Activated B cell treated with CpG ODN at 0.5 μM for 24 hours (primary cell): ENCODE results near the gene SHLD1. TPM values are rescaled to one million over a fixed set of nuclear protein-coding genes. Genes with fewer than 3 reads are reported as not detected.
A peak's percentile ranks its signal among the peaks of the same experiment; 100 is the strongest.

Experiments used
- ATAC-seq: fragments of 200-7000 bp; cut with Tn5 transposase; one replicate; pipeline ENCODE4 v1.10.0; 2021; ENCODE audit warnings: low read depth, mild to moderate bottlenecking, moderate library complexity
- CTCF ChIA-PET: fragments of 350-600 bp; sonication (Branson Sonifier 250); formaldehyde crosslinking; loops from one replicate; lab custom pipeline; 2021; ENCODE audit warnings: antibody characterized with exemption; lab: Charles Lee
- POLR2A ChIA-PET: fragments of 350-600 bp; sonication (Branson Sonifier 250); formaldehyde crosslinking; loops from one replicate; lab custom pipeline; 2021; ENCODE audit warnings: antibody characterized with exemption; lab: Charles Lee
- DNase-seq: peaks from one replicate; pipeline ENCODE4 v3.0.0; 2022
- H3K27ac Mint-ChIP-seq: one replicate; pipeline ENCODE4 v1.8.0; 2020; ENCODE audit warnings: mixed read lengths
- H3K27me3 Mint-ChIP-seq: one replicate; pipeline ENCODE4 v1.8.0; 2021; ENCODE audit warnings: mixed read lengths
- H3K36me3 Mint-ChIP-seq: one replicate; pipeline ENCODE4 v1.8.0; 2021; ENCODE audit warnings: low read depth, mixed read lengths
- H3K4me1 Mint-ChIP-seq: one replicate; pipeline ENCODE4 v1.8.0; 2021; ENCODE audit warnings: mixed read lengths
- H3K4me3 Mint-ChIP-seq: one replicate; pipeline ENCODE4 v1.8.0; 2020; ENCODE audit warnings: mild to moderate bottlenecking, mixed read lengths
- H3K9me3 Mint-ChIP-seq: one replicate; pipeline ENCODE4 v1.8.0; 2020; ENCODE audit warnings: mixed read lengths
- intact Hi-C: fragments of 100-400 bp; cut with micrococcal nuclease; formaldehyde crosslinking; loops from one replicate; pipeline ENCODE4 v1.15.1; 2024
- total RNA-seq: library from RNA; stranded (reverse); gene quantifications from 2 replicates; pipeline ENCODE4 v1.2.3, GENCODE V29; 2022
- TF ChIP-seq, protein P1 (sequence below): fragments of 200-600 bp; IDR thresholded peaks from one replicate; pipeline ENCODE4 v1.8.0; 2022; ENCODE audit warnings: antibody characterized with exemption, mild to moderate bottlenecking

SHLD1 gene
- total RNA-seq, 1 donor from 2014 or later: 15.0 TPM

DNA sequence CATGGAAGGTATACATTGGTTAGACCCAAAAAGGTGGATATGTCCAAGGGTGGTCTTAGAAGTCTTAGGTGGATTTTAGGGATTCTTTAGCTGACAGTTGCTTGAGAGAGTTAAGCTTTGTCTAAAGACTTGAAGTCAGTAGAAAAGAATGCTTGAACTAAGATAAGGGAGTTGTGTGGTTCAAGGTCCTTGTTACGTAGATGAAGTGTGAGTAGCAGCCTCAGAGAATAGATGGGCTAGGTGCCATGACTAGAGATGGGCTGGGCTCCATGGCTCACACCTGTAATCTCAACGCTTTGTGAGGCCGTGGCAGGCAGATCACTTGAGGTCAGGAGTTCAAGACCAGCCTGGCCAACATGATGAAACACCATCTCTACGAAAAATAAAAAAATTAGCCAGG lies 1.7 kb downstream of the SHLD1 start:
- H3K36me3 Mint-ChIP-seq: peaks cover 21% of the 10 kb centered on the region
- POLR2A ChIA-PET: no interaction called here
- intact Hi-C loops: loop anchor here (2.0 kb wide), 2 partner anchors 77 to 93 kb away; no protein-coding TSS in a partner anchor
- H3K9me3 Mint-ChIP-seq: peaks cover 2% of the 10 kb centered on the region
- CTCF ChIA-PET: interaction anchor here (2.5 kb wide), 1 partner anchor 36 kb away, joined by 8 read pairs; no protein-coding TSS in a partner anchor
- H3K27ac Mint-ChIP-seq: no peak overlapping the region
- peak overlapping the region; percentile 99 for H3K4me3 Mint-ChIP-seq
- DNase-seq (no peak), ATAC-seq (no peak)
- H3K27me3 Mint-ChIP-seq: no peaks in the 10 kb centered on the region
- H3K4me1 Mint-ChIP-seq: peaks cover 22% of the 10 kb centered on the region
- TF ChIP-seq, protein P1, sequence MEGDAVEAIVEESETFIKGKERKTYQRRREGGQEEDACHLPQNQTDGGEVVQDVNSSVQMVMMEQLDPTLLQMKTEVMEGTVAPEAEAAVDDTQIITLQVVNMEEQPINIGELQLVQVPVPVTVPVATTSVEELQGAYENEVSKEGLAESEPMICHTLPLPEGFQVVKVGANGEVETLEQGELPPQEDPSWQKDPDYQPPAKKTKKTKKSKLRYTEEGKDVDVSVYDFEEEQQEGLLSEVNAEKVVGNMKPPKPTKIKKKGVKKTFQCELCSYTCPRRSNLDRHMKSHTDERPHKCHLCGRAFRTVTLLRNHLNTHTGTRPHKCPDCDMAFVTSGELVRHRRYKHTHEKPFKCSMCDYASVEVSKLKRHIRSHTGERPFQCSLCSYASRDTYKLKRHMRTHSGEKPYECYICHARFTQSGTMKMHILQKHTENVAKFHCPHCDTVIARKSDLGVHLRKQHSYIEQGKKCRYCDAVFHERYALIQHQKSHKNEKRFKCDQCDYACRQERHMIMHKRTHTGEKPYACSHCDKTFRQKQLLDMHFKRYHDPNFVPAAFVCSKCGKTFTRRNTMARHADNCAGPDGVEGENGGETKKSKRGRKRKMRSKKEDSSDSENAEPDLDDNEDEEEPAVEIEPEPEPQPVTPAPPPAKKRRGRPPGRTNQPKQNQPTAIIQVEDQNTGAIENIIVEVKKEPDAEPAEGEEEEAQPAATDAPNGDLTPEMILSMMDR: no peak

DNA sequence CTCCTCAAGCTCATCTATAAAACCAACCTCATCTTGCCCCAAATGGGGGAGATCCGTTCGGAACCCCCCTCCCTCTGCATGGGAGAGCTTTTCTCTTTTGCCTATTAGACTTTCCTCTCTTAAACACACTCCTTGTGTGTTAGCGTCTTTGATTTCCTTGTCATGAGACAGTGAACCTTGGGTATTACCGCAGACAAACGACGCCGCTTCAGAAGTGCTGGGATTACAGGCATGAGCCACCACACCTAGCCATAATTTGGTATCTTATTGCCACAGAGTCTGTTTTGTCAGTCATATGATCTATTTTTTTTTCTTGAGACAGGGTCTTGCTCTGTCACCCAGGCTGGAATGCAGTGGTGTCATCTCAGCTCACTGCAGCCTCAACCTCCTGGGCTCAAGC lies 3.6 kb downstream of the SHLD1 start:
- Mint-ChIP-seq H3K9me3 (peaks cover 2% of the 10 kb centered on the region), H3K4me1 (peaks cover 28% of the 10 kb centered on the region), H3K4me3 (no peak overlapping the region), H3K27me3 (no peaks in the 10 kb centered on the region), H3K36me3 (peaks cover 29% of the 10 kb centered on the region), H3K27ac (no peak overlapping the region)
- ChIA-PET POLR2A (interaction anchor here (0.6 kb wide), 1 partner anchor 101 kb away, joined by 13 read pairs; no protein-coding TSS in a partner anchor), CTCF (no interaction called here)
- no peak for DNase-seq
- ATAC-seq: no peak
- intact Hi-C loops: no loop called here
- TF ChIP-seq, protein P1: no peak

DNA sequence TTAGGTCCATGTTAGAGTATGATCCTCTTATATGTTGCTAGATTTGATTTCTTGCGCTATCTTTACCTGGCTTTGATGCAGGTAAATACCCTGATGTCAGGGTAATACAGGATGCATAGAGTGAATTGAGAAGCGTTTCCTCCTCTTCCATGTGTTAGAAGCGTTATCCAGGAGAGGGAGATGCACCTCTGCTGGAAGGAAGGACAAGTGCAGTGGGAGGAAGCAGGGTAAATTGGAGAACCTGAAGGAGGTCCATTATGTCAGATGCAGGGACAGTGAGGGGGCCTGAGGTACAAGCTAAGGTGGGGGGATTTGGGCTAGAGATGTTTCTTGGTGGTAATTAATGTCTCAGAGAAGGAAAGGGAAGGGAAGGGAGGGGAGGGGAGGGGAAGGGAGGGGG lies 7.7 kb downstream of the SHLD1 start:
- Mint-ChIP-seq H3K9me3 (no peaks in the 10 kb centered on the region), H3K27me3 (no peaks in the 10 kb centered on the region), H3K36me3 (peaks cover 46% of the 10 kb centered on the region), H3K4me3 (no peak overlapping the region), H3K27ac (no peak overlapping the region), H3K4me1 (peaks cover 31% of the 10 kb centered on the region)
- ChIA-PET CTCF (no interaction called here), POLR2A (interaction anchor here (0.6 to 0.7 kb wide), 2 partner anchors 8 to 112 kb away, joined by 3 to 8 read pairs; no protein-coding TSS in a partner anchor)
- no peak for DNase-seq
- TF ChIP-seq, protein P1: no peak
- intact Hi-C loops: no loop called here
- no peak for ATAC-seq

DNA sequence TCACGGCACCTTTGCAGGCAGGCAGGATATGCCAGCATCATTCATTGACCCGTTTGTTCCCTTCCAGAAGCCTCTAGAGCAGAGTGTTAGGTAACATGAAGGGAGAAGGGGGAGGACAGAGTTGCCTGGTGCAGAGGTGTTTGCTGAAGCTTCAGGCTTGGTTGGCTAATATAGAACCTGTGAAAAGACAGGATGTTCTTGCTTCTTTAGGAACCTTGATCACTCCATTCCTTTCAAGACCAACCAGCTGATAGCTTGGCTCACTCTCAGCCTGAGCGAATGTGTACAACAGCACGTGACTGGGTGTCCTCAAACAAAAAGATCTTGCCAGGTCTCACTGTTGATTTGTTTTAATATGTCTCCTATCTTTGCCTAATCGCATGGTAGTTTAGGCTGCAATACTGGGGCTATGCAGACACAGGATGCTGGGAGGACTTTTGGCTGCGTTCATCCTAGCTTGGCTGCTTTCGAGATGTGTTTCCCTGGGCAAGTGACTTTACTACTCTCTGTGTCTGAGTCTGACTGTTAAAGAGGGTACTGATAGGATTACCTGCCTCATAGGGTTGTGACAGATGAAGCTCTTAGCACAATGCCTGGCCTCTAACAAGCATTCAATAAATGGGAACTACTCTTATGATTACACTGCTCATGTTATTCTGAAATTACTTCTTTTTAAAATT lies 16.0 kb downstream of the SHLD1 start:
- no peak for ATAC-seq
- Mint-ChIP-seq H3K27me3 (no peaks in the 10 kb centered on the region), H3K4me1 (peaks cover 69% of the 10 kb centered on the region), H3K36me3 (peaks cover 25% of the 10 kb centered on the region), H3K27ac (no peak overlapping the region), H3K9me3 (no peaks in the 10 kb centered on the region), H3K4me3 (no peak overlapping the region)
- POLR2A ChIA-PET: no interaction called here
- intact Hi-C loops: no loop called here
- DNase-seq: no peak
- CTCF ChIA-PET: no interaction called here
- TF ChIP-seq, protein P1: no peak

DNA sequence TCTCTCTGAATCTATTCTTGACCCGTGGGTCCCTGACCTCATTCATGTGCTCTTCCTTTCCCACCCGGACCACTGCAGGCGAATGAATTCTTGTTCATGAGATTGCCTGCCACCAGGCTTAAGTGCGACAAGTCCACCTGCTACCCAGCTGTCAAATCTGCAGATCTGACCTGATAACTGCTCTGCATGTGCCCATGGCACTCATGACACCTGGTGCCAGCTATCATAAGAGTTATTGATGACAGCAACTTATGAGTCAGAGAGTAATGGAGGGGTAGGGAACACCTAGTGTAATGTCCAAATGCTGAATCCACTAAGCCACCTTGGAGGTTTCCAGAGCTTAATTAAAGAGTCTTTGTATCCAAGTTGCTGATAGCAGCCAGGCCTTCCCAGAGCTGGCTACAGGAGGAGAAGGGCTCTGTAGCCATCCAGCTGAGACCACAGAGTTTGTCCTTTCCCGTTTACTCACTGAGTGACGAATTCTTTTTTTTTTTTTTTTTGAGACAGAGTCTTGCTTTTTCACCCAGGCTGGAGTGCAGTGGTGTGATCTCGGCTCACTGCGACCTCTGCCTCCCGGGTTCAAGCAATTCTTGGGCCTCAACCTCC lies 17.4 kb downstream of the SHLD1 start:
- H3K4me3 Mint-ChIP-seq: no peak overlapping the region
- CTCF ChIA-PET: interaction anchor here (1.3 kb wide), 1 partner anchor 17 kb away, joined by 3 read pairs; the partner anchor contains the start of gene SHLD1
- ATAC-seq: no peak
- peaks cover 74% of the 10 kb centered on the region for H3K4me1 Mint-ChIP-seq
- peaks cover 28% of the 10 kb centered on the region for H3K36me3 Mint-ChIP-seq
- TF ChIP-seq, protein P1: no peak
- POLR2A ChIA-PET: interaction anchor here (0.8 to 0.9 kb wide), 2 partner anchors 158 to 173 kb away, joined by 3 read pairs; no protein-coding TSS in a partner anchor
- peak overlapping the region; percentile 74 for H3K27ac Mint-ChIP-seq
- no peak for DNase-seq
- no peaks in the 10 kb centered on the region for H3K9me3 Mint-ChIP-seq
- H3K27me3 Mint-ChIP-seq: no peaks in the 10 kb centered on the region
- intact Hi-C loops: no loop called here
